ENCODE data around the gene CYFIP2.
"Not testable (repeated sequence)": the region's sequence is repeated elsewhere in the genome, so short reads cannot be mapped to it uniquely, and the experiment has no call there.

CYFIP2 gene

DNA sequence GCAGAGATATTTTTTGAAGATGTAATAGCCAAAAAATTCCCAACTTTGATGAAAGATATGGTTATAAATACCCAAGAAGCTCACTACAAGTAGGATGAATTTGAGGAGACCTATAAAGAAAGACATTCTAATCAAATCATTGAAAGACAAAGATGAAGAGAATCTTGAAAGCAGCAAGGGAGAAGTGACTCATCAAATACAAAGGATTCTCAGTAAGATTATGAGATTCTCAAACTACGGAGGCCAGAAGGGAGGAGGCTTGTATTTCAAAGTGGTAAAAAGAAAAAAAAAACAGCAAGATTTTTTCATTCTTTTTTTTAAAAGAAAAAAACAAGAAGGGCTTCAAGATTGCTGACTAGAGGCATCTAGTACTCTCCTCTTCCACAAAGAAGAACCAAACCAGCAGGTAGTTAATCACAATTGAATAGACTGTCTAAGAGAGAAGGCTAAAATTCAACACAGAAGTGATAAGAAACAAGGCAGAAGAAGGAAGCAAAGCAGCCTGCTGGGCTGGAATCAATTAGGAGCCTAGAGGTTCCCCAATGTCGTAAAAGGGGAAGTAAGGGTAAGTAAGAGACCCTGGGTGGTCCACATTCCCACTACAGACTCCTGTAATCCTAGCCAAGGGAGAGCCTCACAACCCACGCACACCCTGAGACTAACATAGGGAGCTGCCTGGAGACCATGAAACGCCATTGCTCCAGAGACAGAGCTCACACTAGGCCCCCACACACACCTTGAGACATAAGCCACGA lies 135.0 kb downstream of the CYFIP2 start:
- TF ChIP-seq, protein P1, sequence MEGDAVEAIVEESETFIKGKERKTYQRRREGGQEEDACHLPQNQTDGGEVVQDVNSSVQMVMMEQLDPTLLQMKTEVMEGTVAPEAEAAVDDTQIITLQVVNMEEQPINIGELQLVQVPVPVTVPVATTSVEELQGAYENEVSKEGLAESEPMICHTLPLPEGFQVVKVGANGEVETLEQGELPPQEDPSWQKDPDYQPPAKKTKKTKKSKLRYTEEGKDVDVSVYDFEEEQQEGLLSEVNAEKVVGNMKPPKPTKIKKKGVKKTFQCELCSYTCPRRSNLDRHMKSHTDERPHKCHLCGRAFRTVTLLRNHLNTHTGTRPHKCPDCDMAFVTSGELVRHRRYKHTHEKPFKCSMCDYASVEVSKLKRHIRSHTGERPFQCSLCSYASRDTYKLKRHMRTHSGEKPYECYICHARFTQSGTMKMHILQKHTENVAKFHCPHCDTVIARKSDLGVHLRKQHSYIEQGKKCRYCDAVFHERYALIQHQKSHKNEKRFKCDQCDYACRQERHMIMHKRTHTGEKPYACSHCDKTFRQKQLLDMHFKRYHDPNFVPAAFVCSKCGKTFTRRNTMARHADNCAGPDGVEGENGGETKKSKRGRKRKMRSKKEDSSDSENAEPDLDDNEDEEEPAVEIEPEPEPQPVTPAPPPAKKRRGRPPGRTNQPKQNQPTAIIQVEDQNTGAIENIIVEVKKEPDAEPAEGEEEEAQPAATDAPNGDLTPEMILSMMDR (IDR thresholded peaks at IDR 0.05; ENCODE audit: low read depth, low read length) = no peak
- in situ Hi-C loops (cut with HindIII; ENCODE audit: low sequenced_read_pairs) = no loop called here
- H3K4me3 ChIP-seq (ENCODE audit: low read depth, low read length) = no peak overlapping the region
- DNase-seq (ENCODE audit: low read depth, low spot score) = peak; percentile 35

DNA sequence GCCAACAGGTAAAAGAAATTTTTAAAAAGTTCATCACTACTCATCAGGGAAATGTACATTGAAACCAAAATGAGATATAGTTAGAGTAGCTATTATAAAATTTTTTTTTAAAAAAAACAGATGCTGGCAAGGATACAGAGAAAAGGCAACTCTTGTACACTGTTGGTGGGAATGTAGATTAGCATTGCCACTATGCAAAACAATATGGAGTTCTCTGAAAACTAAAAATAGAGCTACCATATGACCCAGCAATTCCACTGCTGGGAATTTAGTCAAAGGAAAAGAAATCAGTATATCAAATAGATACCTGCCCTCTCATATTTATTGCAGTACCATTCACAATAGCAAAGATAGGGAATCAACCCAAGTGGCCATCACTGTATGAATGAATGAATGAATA lies 149.9 kb downstream of the CYFIP2 start:
- H3K4me3 ChIP-seq (ENCODE audit: low read depth, low read length) = no peak overlapping the region
- DNase-seq (ENCODE audit: low read depth, low spot score) = no peak
- TF ChIP-seq, protein P1 (IDR thresholded peaks at IDR 0.05; ENCODE audit: low read depth, low read length) = no peak
- in situ Hi-C loops (cut with HindIII; ENCODE audit: low sequenced_read_pairs) = no loop called here

DNA sequence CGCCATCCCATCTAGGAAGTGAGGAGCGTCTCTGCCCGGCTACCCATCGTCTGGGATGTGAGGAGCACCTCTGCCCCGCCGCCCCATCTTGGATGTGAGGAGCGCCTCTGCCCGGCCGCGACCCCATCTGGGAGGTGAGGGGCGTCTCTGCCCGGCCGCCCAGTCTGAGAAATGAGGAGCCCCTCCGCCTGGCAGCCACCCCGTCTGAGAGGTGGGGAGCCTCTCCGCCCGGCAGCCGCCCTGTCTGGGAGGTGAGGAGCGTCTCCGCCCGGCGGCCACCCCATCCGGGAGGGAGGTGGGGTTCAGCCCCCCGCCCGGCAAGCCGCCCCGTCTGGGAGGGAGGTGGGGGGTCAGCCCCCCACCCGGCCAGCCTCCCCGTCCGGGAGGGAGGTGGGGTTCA lies 153.6 kb downstream of the CYFIP2 start:
- DNase-seq (ENCODE audit: low read depth, low spot score); in situ Hi-C loops (cut with HindIII; ENCODE audit: low sequenced_read_pairs); H3K4me3 ChIP-seq (ENCODE audit: low read depth, low read length): not testable (repeated sequence)

DNA sequence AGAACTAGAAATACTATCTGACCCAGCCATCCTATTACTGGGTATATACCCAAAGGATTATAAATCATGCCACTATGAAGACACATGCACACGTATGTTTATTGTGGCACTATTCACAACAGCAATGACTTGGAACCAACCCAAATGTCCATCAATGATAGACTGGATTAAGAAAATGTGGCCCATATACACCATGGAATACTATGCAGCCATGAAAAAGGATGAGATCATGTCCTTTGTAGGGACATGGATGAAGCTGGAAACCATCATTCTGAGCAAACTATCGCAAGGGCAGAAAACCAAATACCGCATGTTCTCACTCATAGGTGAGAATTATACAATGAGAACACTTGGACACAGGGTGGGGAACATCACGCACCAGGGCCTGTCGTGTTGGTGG lies 164.0 kb downstream of the CYFIP2 start:
- H3K4me3 ChIP-seq (ENCODE audit: low read depth, low read length); DNase-seq (ENCODE audit: low read depth, low spot score); in situ Hi-C loops (cut with HindIII; ENCODE audit: low sequenced_read_pairs): not testable (repeated sequence)

- H3K4me3 ChIP-seq (ENCODE audit: low read depth, low read length) = no peak overlapping the region
- TF ChIP-seq, protein P1 (IDR thresholded peaks at IDR 0.05; ENCODE audit: low read depth, low read length) = peak; percentile 45
- in situ Hi-C loops (cut with HindIII; ENCODE audit: low sequenced_read_pairs) = no loop called here
- peak; percentile 71 for DNase-seq (ENCODE audit: low read depth, low spot score)
Measured at GRCh38 chr5:157431544-157432200, 165.7 kb downstream of the CYFIP2 start.

- no peak overlapping the region for H3K4me3 ChIP-seq (ENCODE audit: low read depth, low read length)
- no peak for DNase-seq (ENCODE audit: low read depth, low spot score)
- TF ChIP-seq, protein P1 (IDR thresholded peaks at IDR 0.05; ENCODE audit: low read depth, low read length) = no peak
- in situ Hi-C loops (cut with HindIII; ENCODE audit: low sequenced_read_pairs) = no loop called here
Measured at GRCh38 chr5:157434096-157434495, 168.2 kb downstream of the CYFIP2 start.

DNA sequence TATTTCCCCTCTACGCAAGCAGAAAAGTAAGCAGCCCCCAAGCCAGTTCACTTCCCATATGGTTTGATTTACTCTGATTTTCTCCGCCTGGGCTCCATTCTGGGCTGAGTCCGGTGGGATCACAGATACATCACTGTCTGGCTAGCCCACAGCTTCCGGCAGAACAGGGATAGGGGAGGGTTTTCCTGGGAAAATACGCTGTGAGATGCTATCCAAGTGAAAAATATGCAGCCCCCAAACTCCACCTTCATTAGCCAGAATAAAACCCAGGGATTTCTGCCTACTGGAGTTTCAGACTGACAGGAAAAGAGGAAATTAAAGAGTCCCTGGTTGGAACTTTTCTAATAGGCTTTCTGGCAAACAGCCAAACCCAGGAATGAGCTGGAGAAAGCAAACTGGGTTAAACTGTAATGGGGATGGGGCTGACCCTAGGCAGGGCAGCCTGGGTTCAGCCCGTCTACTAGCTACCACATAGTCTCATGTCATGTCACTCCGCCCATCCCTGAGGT lies 177.2 kb downstream of the CYFIP2 start:
- DNase-seq (ENCODE audit: low read depth, low spot score) = no peak
- in situ Hi-C loops (cut with HindIII; ENCODE audit: low sequenced_read_pairs) = no loop called here

More for the DNA sequence above, 177.2 kb downstream of the CYFIP2 start:
- TF ChIP-seq, protein P1 (IDR thresholded peaks at IDR 0.05; ENCODE audit: low read depth, low read length) = no peak
- no peak overlapping the region for H3K4me3 ChIP-seq (ENCODE audit: low read depth, low read length)

Measured in astrocyte of the spinal cord (primary cell).